Vagina (tissue), 2 donors: ENCODE results near the gene NAA30.

ENCODE experiments used
- CTCF ChIP-seq, 3 experiments: fragments of 450-650 bp in 2 of 3; fragments of 200-600 bp in 1 of 3; sonication (generic) in 1 of 3; IDR thresholded peaks; one replicate each; pipeline ENCODE4 v1.5.1; 2017 to 2019; ENCODE audit warnings: antibody characterized with exemption in 3 of 3, mild to moderate bottlenecking in 2 of 3, moderate library complexity in 2 of 3
- POLR2AphosphoS5 ChIP-seq, 2 donors: sonication (generic); formaldehyde crosslinking; IDR thresholded peaks; one replicate each; pipeline ENCODE4 v1.9.0; 2017; ENCODE audit warnings: antibody characterized with exemption in 2 of 2, mild to moderate bottlenecking in 2 of 2, low read depth in 1 of 2; ENCODE audit not compliant: insufficient read depth in 1 of 2

- TF ChIP-seq CTCF (IDR thresholded peaks at IDR 0.05) (no peak), POLR2AphosphoS5 (IDR thresholded peaks at IDR 0.05; ENCODE audit: insufficient read depth in 1 of 2, low read depth in 1 of 2) (peak in 1 of 2 donors; percentile 7)
Observed at GRCh38 chr14:57390806-57391516, 575 bp downstream of the NAA30 start.
